GM19324 (cell line): ENCODE measurements around the gene NOC2L.

ENCODE experiments used
- ATAC-seq: cut with Tn5 transposase; IDR thresholded peaks from one replicate; pipeline ENCODE4 v1.9.1; 2021; ENCODE audit warnings: mild to moderate bottlenecking, moderate library complexity; ENCODE audit not compliant: unreplicated experiment, low FRiP score

Gene NOC2L

DNA sequence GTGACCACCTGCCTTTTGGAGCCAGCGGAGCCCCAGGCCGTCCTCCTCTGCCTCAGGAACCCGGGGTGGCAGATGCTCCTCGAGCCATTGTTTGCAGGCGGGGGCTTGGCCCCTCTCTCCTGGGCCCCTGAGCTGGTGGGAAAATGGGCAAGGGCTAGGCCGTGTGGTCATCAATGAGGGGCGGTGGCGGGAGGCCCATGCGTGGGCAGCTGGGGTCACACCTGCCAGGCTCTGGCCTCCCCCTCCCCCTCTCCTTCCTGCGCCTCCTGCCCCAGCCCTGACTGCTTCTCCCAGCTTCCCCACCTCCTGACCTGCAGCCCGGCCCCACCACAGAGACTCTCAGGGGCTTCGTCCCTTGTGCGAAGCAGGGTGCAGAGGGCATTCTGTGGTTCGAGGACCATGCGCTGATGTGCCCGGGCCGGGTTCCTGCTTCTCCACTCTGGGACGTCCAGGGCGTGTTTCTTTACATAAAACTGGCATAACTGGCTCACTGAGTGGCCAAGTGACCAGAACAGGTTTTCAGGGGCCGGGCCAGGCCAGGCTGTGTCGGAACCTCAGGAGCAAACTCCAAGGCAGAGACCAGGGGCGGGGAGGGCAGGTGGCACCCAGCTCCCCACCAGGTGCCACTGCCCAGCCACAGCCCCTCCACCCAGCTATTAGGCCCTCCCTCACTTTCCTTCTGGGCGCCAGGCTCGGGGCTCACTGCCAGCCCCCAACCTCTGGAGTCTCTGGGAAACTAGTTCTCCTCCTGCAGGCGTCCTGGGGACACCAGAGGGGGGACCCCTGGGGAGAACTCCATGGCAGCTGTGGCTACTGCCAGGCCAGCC lies 26.1 kb downstream of the NOC2L start:
- ATAC-seq, result no peak

DNA sequence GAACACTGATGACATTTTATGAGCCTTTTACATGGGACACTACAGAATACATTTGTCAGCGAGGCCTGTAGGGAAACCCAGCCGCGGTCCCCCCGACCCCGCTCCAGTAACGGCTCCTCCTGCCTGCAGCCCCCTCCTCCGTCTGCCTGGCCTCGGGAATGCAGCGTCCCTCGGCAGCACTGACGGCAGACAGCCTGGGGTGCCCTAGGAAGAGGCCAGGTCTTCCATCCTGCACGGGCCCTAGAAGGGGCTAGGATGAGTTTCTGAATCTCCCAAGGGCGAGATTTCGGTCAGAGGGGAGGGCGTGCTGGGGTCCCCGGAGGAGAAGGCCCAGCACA lies 26.9 kb downstream of the NOC2L start:
- ATAC-seq, result no peak

GRCh38 chr1:931380-932172 lies 27.5 kb downstream of the NOC2L start:
- no peak for ATAC-seq

DNA sequence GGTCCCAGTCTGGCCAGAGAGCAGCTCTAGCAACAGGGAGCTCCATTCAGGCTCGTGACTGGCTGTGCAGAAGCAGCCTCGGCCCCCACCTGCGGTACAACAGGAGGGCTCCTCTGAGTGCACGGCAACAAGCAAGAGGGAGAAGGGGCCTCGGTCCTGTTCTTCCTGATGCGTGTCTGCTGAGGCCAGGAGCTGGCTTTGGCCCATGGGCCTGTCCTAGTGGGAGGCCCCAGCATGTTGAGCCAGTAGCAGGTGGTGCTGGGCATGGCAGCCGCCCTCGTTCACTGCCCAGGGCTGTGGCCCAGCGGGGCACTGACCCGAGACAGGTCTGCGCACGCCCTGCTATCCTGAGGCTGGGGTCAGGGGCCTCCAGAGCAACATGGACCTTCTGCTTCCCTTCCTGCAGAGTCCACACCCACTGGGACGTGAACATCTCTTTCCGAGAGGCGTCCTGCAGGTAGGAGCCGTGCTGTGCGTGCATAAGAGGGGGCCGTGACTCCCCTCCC lies 28.4 kb downstream of the NOC2L start:
- no peak for ATAC-seq

DNA sequence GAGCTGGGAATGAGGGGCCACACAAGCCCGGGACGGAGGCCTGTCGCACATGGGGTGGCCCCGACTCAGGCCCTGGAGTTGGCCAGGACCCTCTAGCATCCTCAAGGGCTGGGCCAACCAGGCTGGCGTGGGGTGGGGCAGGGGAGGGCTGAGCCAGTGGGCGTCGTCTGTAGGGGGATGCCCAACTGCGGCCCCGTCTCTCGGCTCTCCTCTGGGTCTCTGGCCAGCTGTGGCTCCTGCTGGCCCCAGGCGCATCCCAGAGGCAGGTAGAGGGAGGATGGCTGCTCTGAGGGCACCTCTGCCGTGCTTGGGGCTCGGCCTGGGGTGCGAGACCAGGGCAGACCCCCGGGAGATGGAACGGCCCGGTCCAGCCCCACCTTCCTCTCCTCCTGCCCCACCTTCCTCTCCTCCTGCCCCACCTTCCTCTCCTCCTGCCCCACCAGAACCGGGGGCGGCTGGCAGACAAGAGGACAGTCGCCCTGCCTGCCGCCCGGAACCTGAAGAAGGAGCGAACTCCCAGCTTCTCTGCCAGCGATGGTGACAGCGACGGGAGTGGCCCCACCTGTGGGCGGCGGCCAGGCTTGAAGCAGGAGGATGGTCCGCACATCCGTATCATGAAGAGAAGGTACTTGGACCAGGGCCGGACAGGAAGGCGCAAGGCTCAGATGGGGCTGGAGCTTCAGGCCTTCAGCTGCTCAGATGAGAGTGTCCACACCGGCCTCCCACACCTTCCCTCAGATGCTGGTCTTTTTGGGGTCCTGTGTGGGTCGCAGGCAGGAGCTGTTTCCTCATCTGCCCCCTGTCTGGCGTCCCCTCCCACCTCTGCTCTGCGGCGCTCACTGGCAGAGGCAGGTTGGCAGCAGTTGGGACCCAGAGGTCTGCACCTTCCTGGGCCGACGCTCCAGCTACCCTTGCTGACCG lies 29.1 kb downstream of the NOC2L start:
- no peak for ATAC-seq

DNA sequence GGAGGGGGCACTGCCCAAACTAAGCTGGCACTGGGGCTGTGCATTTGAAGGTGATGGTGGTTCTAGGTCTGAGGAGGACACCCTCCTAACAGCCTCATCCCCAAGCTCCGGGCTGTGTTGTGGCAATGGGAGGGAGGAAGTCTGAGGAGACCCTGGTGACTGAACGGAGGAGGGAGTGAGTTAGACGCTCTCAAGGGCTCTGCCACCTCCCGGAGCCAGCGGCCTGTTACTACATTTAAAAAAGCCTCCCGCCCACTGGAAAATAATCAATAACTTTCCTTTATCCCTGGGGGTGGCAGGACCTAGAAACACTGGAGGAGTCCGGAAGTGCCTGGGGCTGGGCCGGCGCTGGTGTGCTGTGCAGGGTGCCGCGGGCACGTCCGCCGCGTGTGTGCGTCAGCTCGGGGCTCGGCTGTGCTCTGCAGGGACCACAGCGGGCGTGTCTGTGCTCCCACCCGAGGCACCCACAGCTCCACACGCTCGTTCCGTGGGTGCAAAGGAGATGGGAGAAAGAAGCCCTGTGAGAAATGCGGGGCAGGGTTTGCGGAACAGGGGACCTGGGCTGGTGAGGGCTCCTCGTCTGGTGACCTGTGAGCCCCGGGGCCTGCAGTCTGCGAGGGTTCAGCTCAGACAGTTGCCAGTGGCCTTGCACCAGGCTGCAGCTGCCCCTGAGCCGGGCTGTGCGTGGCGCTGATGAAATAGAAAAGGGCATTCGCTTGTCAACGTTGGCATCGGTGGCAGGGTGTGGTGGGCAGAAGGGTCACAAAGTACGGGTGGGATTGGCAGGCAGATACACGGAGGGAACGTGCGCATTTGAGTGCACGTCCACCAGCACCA lies 30.0 kb downstream of the NOC2L start:
- ATAC-seq, result no peak

- ATAC-seq, result no peak
These were observed 31.3 kb downstream of the NOC2L start for GRCh38 chr1:927748-928147.

DNA sequence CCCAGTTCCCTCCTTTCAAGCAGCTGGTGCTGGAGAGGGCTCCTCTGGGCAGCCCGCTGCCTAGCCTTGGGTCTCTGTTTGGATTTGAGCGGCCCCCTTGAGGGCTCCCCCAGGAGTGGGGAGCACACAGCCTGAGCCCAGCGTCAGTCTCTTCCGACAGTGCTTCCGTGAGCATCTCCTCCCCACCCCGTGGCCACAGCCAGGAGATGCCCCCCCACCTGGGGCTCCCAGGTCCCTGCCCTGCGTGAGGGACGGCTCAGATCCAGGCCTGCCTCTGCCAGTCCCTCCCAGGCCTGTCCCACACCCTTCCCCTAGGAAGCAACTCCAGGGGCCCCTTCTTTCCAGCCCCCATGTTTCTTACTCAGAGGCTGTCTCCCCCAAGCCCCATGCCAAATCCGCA lies 31.8 kb downstream of the NOC2L start:
- no peak for ATAC-seq

DNA sequence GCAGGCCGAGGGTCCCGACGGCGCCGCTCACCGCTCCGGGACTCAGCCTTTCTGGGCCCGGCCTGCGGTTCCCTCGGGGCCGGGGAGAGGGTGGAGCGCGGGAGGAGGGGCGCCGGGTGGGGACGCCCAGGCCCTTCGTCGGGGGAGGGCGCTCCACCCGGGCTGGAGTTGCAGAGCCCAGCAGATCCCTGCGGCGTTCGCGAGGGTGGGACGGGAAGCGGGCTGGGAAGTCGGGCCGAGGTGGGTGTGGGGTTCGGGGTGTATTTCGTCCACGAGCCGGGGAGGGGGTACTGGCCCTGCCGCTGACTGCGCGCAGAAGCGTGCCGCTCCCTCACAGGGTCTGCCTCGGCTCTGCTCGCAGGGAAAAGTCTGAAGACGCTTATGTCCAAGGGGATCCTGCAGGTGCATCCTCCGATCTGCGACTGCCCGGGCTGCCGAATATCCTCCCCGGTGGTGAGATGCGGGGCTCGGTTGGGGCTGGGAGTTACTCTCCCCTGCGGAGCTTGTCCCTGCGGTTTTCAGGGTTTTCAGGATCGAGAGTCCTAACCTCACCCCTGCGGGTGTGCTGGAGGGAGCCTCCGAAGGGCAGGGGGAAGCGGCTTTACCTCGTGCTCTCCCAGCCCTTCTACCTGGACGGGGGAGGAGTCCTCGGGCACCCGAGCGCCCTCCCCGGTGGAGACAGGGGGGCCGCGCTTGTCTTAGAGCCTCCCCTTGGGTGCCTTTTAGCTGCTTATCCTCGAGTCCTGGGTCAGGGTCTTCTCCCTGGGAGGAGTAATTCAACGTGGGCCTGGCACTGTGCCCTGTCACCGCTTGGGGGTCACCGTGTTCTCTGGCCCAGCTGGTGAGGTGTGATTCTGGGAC lies 33.3 kb downstream of the NOC2L start:
- ATAC-seq, result no peak

DNA sequence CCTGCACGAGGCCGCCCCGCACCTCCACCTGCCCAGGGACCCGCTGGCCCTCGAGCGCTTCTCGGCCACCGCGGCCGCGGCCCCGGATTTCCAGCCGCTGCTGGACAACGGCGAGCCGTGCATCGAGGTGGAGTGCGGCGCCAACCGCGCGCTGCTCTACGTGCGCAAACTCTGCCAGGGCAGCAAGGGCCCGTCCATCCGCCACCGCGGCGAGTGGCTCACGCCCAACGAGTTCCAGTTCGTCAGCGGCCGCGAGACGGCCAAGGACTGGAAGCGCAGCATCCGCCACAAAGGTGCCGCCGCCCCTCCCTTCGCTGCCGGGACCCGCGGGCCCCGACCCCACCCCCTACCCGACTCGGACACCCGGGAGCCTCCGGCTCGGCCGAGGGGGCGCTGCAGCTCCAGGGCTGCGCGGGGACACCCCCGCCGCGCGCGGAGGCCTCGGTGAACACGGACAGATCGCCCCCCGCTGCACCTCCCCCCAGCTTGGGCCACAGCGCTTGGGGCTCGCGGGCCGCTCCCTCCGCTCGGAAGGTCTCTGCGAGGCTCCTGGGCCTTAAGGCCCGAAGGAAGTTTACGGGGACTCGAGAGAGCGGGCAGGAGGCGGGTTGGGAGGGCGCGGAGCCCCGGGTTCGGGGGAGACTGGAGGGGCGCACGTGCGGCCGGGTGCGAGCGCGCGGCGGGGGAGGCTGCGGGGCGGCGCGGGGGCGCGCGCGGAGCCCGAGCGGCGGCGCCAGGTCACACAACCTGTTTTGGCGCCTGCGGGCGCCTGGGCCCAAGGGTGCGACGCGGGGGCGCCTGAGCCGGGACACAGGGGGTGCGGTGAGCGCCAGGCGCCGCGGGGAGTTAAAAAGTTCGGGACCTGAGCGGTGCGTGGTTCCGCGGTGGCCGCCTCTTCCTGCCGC lies 34.1 kb downstream of the NOC2L start:
- no peak for ATAC-seq

- no peak for ATAC-seq
These were observed 34.9 kb downstream of the NOC2L start for GRCh38 chr1:923991-924655.

GRCh38 chr1:923131-923990 lies 35.7 kb downstream of the NOC2L start, which contains the start of gene SAMD11:
SAMD11 (plus strand) TSS chr1:923923; CDS start chr1:924432, 509 bp downstream.
- no peak for ATAC-seq

DNA sequence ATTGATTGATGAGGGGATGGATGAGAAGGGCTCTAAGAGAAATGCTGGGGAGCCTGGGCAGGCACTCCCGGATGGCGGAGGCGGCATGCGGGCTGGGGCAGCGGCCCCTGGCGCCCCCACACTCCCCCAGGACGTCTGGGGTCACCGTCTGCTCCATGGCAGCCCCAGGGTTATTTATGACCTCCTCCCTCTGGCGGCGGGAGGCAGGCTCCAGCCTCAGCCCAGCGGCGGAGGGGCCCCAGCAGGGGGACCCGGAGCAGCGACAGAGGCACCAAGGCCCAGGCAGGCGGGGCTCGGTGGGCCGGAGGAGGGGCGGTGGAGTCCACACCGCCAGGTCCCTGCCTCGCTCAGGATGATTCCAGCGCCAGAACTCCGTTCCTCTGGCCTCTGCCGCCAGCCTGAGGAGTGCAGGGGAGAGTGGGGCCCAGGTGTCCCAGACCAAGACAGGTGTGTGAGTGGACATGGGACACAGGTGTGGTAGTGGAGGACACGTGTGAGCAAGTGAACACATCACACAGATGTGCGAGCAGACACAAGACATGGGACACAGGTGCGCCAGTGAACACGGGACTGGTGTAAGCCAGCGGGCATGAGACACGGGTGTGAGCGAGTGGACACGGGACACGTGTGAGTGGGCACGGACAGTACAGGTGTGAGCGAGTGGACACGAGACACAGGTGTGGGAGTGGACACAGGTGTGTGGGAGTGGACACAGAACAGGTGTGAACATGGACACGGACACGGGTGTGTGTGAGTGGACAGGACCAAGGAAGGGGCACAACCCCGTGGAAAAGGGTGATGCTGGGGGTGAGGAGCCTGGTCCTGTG lies 37.8 kb downstream of the NOC2L start:
- no peak for ATAC-seq

DNA sequence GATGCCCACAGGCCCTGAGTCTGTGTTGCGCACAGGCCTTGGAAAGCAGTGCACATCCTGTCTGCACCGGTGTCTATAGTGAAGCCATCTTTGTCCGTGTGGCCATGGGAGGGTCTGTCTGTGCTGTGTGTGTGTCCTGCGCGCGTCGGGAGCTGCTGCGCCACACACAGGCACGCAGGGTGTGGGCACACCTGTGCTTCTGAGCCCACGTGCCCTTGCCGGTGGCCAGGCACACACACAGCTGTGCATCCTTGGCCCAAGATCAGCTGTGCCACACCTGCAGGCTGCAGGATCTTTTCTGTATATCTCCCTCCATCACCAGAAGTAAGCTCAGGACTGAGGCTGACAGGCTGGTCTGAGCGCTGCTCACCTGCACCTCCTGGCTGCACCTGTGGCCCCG lies 38.5 kb downstream of the NOC2L start:
- ATAC-seq, result no peak

GRCh38 chr1:920010-920409 lies 39.0 kb downstream of the NOC2L start:
- ATAC-seq, result no peak
